K562 (cell line): ENCODE results near the gene N4BP2. TPM values are rescaled to one million over a fixed set of nuclear protein-coding genes. Genes with fewer than 3 reads are reported as not detected.

Experiments
- CHD1 ChIP-seq: fragments of 200-600 bp; sonication (generic); IDR thresholded peaks from one replicate; pipeline ENCODE4 v1.6.1; 2012; ENCODE audit warnings: mild to moderate bottlenecking, moderate library complexity, low read length, inconsistent platforms
- EHMT2 ChIP-seq: fragments of 450-650 bp; IDR thresholded peaks from 2 replicates; pipeline ENCODE4 v1.6.1; 2018; ENCODE audit warnings: antibody characterized with exemption
- ETV5 ChIP-seq: sonication (generic); formaldehyde crosslinking; IDR thresholded peaks from 2 replicates; pipeline ENCODE4 v1.4.0; 2020; ENCODE audit warnings: low read depth, mild to moderate bottlenecking, missing genetic modification reagents
- FIP1L1 ChIP-seq: fragments of 200-400 bp; formaldehyde crosslinking; IDR thresholded peaks from 2 replicates; pipeline ENCODE4 v1.6.1; 2018; ENCODE audit warnings: mild to moderate bottlenecking, low read depth, low read length; ENCODE audit not compliant: poor library complexity, severe bottlenecking
- FOSL1 ChIP-seq: fragments of 200-800 bp; sonication (Bioruptor generic); conservative IDR thresholded peaks from 2 replicates; pipeline ENCODE4 v1.6.1; 2016; ENCODE audit warnings: missing genetic modification characterization, missing compliant biosample characterization
- KDM2B ChIP-seq: fragments of 250-450 bp; sonication (Bioruptor Pico); IDR thresholded peaks from 2 replicates; pipeline ENCODE4 v1.8.0; 2021; ENCODE audit warnings: mild to moderate bottlenecking, moderate library complexity
- MAZ ChIP-seq, 2 experiments: fragments of 450-650 bp in 1 of 2; sonication (generic) in 1 of 2; formaldehyde crosslinking; IDR thresholded peaks in 1 of 2; conservative IDR thresholded peaks in 1 of 2; 2 replicates each; pipeline versions ENCODE4 v1.4.0 to v1.5.0; 2020; ENCODE audit warnings: mild to moderate bottlenecking in 1 of 2, missing genetic modification reagents in 1 of 2
- MBD2 ChIP-seq: sonication (generic); IDR thresholded peaks from 2 replicates; pipeline ENCODE4 v1.6.1; 2016; ENCODE audit warnings: low read depth, borderline replicate concordance
- NUFIP1 ChIP-seq: fragments of 450-650 bp; IDR thresholded peaks from 2 replicates; pipeline ENCODE4 v1.6.1; 2018; ENCODE audit not compliant: partially characterized antibody
- PHF8 ChIP-seq: fragments of 200-600 bp; sonication (generic); IDR thresholded peaks from 2 replicates; pipeline ENCODE4 v1.6.1; 2012; ENCODE audit warnings: mixed run types, mild to moderate bottlenecking, inconsistent platforms, low read length, moderate library complexity, borderline replicate concordance
- RBM22 ChIP-seq: fragments of 200-400 bp; formaldehyde crosslinking; IDR thresholded peaks from 2 replicates; pipeline ENCODE4 v1.6.1; 2018; ENCODE audit warnings: low read length, low read depth; ENCODE audit not compliant: poor library complexity, severe bottlenecking
- RERE ChIP-seq: sonication (generic); formaldehyde crosslinking; IDR thresholded peaks from 2 replicates; pipeline ENCODE4 v1.8.0; 2023; ENCODE audit warnings: missing genetic modification reagents, mild to moderate bottlenecking, borderline replicate concordance
- SPI1 ChIP-seq: IDR thresholded peaks from 2 replicates; pipeline ENCODE4 v1.6.1; 2011; ENCODE audit warnings: low read depth, low read length, control low read depth, borderline replicate concordance
- ZNF324 ChIP-seq: fragments of 250-450 bp; sonication (Bioruptor Pico); IDR thresholded peaks from 2 replicates; pipeline ENCODE4 v1.4.0; 2020; ENCODE audit warnings: mild to moderate bottlenecking
- ZNF589 ChIP-seq: fragments of 200-800 bp; sonication (Bioruptor generic); IDR thresholded peaks from 2 replicates; pipeline ENCODE4 v1.6.1; 2016; ENCODE audit warnings: low read depth, missing genetic modification characterization, missing compliant biosample characterization
- polyA plus RNA-seq, 8 experiments: library from polyadenylated mRNA; depleted of rRNA in 4 of 8; stranded (reverse) in 5 of 8; unstranded in 3 of 8; fragments of >200 nt; fragmentation: Nextera tagmentation in 2 of 8; fragmentation: Illumina TruSeq in 1 of 8; extraction: Ambion mirVana in 2 of 8; extraction: Trizol in 1 of 8; gene quantifications; 2 replicates each; pipeline versions ENCODE4 v1.2.1 to v1.2.3, GENCODE V29; 2011 to 2014; ENCODE audit warnings: inconsistent platforms in 1 of 8, missing spikeins in 1 of 8
- total RNA-seq, 7 experiments: library from RNA; depleted of rRNA in 6 of 7; stranded (reverse); fragments of >200 nt in 6 of 7; fragmentation: Illumina TruSeq in 2 of 7; extraction: Trizol in 2 of 7; gene quantifications; 2 replicates each; pipeline versions ENCODE4 v1.2.1 to v1.2.3, GENCODE V29; 2011 to 2021; ENCODE audit warnings: low replicate concordance in 1 of 7
- TF ChIP-seq, protein P1 (sequence below): fragments of 200-800 bp; sonication (Bioruptor generic); IDR thresholded peaks from 2 replicates; pipeline ENCODE4 v1.6.1; 2017; ENCODE audit warnings: missing genetic modification characterization, missing compliant biosample characterization
- TF ChIP-seq, protein P2 (sequence below): fragments of 450-650 bp; IDR thresholded peaks from 2 replicates; pipeline ENCODE4 v1.6.1; 2014; ENCODE audit warnings: low read depth, mild to moderate bottlenecking, moderate library complexity, borderline replicate concordance

Gene N4BP2
- total and polyA plus RNA-seq, 9 of the 15 experiments (the other 6 are each of a cell fraction or from before 2014, with no cell fraction given) = 2.7 to 12.6 (median 7.6) TPM

DNA sequence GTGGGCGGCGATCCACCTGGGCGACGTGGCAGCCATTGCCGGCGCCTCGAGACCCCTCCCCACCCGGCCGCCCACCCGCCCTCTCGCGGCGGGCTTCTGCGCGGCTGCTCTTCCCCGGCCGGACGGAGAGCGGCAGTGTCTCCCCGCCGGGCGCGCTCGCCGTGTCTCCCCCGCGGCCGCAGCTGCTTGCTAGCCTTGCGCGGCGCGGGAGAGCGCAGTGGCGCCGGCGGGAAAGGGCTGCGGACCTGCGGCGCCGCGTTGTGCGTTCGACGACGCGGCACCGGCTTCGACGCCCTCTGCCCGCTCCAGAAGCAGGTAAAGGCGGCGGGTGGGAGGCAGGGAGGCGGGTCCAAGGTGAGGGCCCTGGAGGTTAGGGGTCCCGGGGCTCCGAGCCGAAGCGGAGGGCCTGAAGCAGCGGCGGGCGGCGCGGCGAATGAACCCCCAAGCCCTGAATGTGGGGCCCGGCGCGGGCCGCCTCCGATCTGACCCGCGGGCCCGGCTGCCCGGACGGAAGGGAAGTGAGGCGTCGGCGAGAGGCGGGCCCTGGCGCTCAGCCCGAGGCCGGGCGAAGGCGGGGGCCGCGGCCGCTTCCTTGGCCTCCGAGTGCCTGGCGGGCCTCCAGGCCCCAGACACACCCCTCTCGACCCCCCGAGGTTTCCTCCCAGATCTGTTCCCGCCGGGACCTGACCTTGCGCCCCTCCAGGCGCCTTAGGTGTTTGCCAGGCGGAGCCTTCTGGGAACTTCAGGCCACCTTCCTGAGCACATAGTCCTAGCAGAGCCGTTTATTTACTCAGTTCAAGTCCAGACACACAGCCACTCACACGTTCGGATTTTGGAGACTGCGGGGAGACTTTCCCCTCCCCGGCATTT is at the start of gene N4BP2 (continued):
- TF ChIP-seq PHF8 (peak; percentile 77; the same call in 1 of the 2 replicates), FIP1L1 (peak; percentile 97), NUFIP1 (no peak), ZNF589 (CRISPR knock-in tag) (peak; percentile 35; the same call in 1 of the 2 replicates), CHD1 (peak; percentile 76), KDM2B (CRISPR knock-in tag) (peak; percentile 91), ETV5 (CRISPR knock-in tag) (no peak; the same call in 1 of the 2 replicates), ZNF324 (no peak), RBM22 (peak; percentile 12), RERE (CRISPR knock-in tag) (peak; percentile 94; the same call in 1 of the 2 replicates), EHMT2 (no peak), MBD2 (peak; percentile 3; the same call in 1 of the 2 replicates), SPI1 (peak; percentile 67; the same call in 1 of the 2 replicates), FOSL1 (no peak), MAZ (CRISPR knock-in tag; conservative IDR thresholded peaks at IDR 0.05 in 1 of 2, IDR thresholded peaks at IDR 0.05 in 1 of 2) (peak; percentile 67 to 73)
- TF ChIP-seq, protein P1, sequence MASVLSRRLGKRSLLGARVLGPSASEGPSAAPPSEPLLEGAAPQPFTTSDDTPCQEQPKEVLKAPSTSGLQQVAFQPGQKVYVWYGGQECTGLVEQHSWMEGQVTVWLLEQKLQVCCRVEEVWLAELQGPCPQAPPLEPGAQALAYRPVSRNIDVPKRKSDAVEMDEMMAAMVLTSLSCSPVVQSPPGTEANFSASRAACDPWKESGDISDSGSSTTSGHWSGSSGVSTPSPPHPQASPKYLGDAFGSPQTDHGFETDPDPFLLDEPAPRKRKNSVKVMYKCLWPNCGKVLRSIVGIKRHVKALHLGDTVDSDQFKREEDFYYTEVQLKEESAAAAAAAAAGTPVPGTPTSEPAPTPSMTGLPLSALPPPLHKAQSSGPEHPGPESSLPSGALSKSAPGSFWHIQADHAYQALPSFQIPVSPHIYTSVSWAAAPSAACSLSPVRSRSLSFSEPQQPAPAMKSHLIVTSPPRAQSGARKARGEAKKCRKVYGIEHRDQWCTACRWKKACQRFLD (CRISPR knock-in tag) = peak; percentile 79
- TF ChIP-seq, protein P2, sequence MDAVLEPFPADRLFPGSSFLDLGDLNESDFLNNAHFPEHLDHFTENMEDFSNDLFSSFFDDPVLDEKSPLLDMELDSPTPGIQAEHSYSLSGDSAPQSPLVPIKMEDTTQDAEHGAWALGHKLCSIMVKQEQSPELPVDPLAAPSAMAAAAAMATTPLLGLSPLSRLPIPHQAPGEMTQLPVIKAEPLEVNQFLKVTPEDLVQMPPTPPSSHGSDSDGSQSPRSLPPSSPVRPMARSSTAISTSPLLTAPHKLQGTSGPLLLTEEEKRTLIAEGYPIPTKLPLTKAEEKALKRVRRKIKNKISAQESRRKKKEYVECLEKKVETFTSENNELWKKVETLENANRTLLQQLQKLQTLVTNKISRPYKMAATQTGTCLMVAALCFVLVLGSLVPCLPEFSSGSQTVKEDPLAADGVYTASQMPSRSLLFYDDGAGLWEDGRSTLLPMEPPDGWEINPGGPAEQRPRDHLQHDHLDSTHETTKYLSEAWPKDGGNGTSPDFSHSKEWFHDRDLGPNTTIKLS = peak; percentile 66; the same call in 1 of the 2 replicates
